HL-60 (cell line): ENCODE data around the gene ABCC1.
"Not testable (repeated sequence)": the region's sequence is repeated elsewhere in the genome, so short reads cannot be mapped to it uniquely, and the experiment has no call there.

ENCODE experiments used
- DNase-seq, 2 experiments: peaks; one replicate each; pipeline ENCODE4 v3.0.0-alpha.2; 2010 to 2020; ENCODE audit warnings: low read depth in 1 of 2, low spot score in 1 of 2
- H3K27ac ChIP-seq: fragments of 250-450 bp; sonication (Bioruptor Pico); replicated peaks from 2 replicates; pipeline ENCODE4 v1.5.1; 2020; ENCODE audit warnings: mild to moderate bottlenecking, moderate library complexity
- H3K27me3 ChIP-seq: fragments of 250-450 bp; sonication (Bioruptor Pico); 2 replicates; pipeline ENCODE4 v1.5.1; 2021; ENCODE audit warnings: mild to moderate bottlenecking, moderate library complexity; ENCODE audit not compliant: insufficient read depth, poor library complexity, severe bottlenecking
- H3K4me3 ChIP-seq: replicated peaks from 2 replicates; pipeline ENCODE4 v1.5.1; 2011; ENCODE audit warnings: mild to moderate bottlenecking, control low read depth, low read length; ENCODE audit not compliant: insufficient read depth
- GABPA ChIP-seq: IDR thresholded peaks from 2 replicates; pipeline ENCODE4 v1.6.1; 2012; ENCODE audit warnings: low read depth
- POLR2AphosphoS5 ChIP-seq: IDR thresholded peaks from 2 replicates; pipeline ENCODE4 v1.6.1; 2012; ENCODE audit warnings: low read depth
- SPI1 ChIP-seq: IDR thresholded peaks from 2 replicates; pipeline ENCODE4 v1.6.1; 2012; ENCODE audit warnings: low read depth, mild to moderate bottlenecking, borderline replicate concordance
- TF ChIP-seq, protein P1 (sequence below): IDR thresholded peaks from one replicate; pipeline ENCODE4 v1.5.1; 2011; ENCODE audit warnings: low read length, control low read depth, inconsistent platforms; ENCODE audit not compliant: insufficient read depth
- TF ChIP-seq, protein P2 (sequence below): IDR thresholded peaks from 2 replicates; pipeline ENCODE4 v1.6.1; 2012; ENCODE audit warnings: low read depth; ENCODE audit not compliant: insufficient replicate concordance

ABCC1 gene

DNA sequence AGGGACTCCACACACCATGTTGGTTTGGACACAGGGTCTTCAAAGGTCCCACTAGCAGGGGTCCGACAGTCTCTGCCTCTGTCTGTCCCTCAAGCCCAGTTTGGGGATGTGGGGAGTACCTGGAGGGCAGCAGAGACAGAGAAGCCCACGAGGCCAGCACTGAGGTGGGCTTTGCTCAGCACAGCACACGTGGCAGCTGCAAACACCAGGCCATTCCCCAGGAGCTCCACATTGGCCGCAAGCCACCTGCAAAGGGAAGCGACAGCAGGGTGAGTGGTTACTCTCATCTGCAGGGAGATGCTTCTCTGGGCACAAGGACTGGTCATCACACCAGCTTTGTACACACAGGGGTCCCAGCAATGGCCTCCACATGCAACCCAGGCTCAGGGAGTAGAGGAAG lies 211.9 kb downstream of the ABCC1 start:
- Histone ChIP-seq H3K27me3 (no peaks in the 10 kb centered on the region), H3K27ac (no peak overlapping the region), H3K4me3 (no peak overlapping the region)
- no peak for DNase-seq
- TF ChIP-seq, protein P1, sequence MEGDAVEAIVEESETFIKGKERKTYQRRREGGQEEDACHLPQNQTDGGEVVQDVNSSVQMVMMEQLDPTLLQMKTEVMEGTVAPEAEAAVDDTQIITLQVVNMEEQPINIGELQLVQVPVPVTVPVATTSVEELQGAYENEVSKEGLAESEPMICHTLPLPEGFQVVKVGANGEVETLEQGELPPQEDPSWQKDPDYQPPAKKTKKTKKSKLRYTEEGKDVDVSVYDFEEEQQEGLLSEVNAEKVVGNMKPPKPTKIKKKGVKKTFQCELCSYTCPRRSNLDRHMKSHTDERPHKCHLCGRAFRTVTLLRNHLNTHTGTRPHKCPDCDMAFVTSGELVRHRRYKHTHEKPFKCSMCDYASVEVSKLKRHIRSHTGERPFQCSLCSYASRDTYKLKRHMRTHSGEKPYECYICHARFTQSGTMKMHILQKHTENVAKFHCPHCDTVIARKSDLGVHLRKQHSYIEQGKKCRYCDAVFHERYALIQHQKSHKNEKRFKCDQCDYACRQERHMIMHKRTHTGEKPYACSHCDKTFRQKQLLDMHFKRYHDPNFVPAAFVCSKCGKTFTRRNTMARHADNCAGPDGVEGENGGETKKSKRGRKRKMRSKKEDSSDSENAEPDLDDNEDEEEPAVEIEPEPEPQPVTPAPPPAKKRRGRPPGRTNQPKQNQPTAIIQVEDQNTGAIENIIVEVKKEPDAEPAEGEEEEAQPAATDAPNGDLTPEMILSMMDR = no peak
- TF ChIP-seq POLR2AphosphoS5 (no peak), SPI1 (no peak), GABPA (no peak)
- TF ChIP-seq, protein P2, sequence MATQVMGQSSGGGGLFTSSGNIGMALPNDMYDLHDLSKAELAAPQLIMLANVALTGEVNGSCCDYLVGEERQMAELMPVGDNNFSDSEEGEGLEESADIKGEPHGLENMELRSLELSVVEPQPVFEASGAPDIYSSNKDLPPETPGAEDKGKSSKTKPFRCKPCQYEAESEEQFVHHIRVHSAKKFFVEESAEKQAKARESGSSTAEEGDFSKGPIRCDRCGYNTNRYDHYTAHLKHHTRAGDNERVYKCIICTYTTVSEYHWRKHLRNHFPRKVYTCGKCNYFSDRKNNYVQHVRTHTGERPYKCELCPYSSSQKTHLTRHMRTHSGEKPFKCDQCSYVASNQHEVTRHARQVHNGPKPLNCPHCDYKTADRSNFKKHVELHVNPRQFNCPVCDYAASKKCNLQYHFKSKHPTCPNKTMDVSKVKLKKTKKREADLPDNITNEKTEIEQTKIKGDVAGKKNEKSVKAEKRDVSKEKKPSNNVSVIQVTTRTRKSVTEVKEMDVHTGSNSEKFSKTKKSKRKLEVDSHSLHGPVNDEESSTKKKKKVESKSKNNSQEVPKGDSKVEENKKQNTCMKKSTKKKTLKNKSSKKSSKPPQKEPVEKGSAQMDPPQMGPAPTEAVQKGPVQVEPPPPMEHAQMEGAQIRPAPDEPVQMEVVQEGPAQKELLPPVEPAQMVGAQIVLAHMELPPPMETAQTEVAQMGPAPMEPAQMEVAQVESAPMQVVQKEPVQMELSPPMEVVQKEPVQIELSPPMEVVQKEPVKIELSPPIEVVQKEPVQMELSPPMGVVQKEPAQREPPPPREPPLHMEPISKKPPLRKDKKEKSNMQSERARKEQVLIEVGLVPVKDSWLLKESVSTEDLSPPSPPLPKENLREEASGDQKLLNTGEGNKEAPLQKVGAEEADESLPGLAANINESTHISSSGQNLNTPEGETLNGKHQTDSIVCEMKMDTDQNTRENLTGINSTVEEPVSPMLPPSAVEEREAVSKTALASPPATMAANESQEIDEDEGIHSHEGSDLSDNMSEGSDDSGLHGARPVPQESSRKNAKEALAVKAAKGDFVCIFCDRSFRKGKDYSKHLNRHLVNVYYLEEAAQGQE = no peak

DNA sequence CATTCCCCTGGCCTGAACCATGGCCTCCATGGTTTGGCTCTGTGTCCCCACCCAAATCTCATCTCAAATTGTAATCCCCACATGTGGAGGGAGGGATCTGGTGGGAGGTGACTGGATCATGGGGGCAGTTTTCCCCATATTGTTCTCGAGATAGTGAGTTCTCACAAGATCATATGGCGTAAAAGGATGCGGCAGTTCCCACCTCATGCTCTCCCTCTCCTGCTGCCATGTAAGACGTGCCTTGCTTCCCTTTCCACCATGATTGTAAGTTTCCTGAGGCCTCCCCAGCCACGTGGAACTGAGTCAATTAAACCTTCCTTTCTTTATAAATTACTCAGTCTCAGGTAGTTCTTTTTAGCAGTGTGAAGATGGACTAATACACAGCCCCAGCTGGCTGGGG lies 212.4 kb downstream of the ABCC1 start:
- not testable (repeated sequence) for DNase-seq, H3K4me3 ChIP-seq, H3K27me3 ChIP-seq, H3K27ac ChIP-seq

DNA sequence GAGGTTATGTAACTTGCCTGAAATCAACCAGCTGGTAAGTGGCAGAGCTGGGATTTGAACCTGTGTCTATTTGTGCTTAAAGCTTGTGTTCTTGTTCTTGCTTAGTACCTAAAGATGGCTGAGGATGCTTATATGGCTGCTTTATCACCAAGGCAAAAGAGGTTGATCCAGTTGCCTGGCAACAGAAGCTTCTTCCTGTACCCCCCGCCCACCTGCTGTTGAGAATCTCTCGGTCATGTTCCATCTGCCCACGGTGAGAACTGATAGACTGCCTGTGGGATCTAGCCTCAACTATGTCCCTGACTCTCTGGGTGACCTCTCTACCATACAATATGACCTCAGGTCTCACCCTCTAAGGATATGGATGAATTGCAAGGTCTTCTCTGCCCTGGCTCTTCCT lies 213.2 kb downstream of the ABCC1 start:
- Histone ChIP-seq H3K4me3 (no peak overlapping the region), H3K27me3 (no peaks in the 10 kb centered on the region), H3K27ac (no peak overlapping the region)
- no peak for TF ChIP-seq SPI1
- TF ChIP-seq, protein P2 = no peak
- TF ChIP-seq, protein P1 = no peak
- no peak for TF ChIP-seq GABPA
- TF ChIP-seq POLR2AphosphoS5 = no peak
- DNase-seq = no peak

DNA sequence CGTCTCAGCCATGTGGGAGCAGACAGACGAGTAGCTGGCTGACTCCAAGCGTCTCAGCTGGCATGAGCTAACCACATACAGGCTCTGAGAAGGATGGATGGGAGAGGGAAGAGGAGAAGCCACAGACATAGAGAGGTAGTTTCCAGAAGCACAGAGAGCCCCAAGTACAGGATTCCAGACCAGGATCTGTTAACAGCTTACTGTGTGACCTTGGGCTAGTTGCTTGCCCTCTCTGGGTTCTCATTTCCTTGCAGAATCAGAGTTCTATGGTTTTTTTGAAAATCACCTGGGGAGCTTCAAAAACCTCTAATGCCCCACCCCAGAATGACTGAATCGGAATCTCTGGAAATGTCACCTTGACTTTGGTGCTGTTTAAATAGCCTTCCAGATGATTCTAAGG lies 213.7 kb downstream of the ABCC1 start:
- Histone ChIP-seq H3K27me3 (no peaks in the 10 kb centered on the region), H3K4me3 (no peak overlapping the region), H3K27ac (no peak overlapping the region)
- TF ChIP-seq, protein P1 = no peak
- TF ChIP-seq GABPA (no peak), SPI1 (no peak), POLR2AphosphoS5 (no peak)
- TF ChIP-seq, protein P2 = no peak
- no peak for DNase-seq
